ENCODE measurements around the gene IKBKG.

- TF ChIP-seq CTCF (conservative IDR thresholded peaks at IDR 0.05; ENCODE audit: low read depth, low read length): no peak
- TF ChIP-seq EZH2phosphoT487 (IDR thresholded peaks at IDR 0.05; ENCODE audit: borderline replicate concordance, low read length): no peak
- TF ChIP-seq EZH2 (IDR thresholded peaks at IDR 0.05; ENCODE audit: low read length, unreplicated experiment): no peak
Measured at GRCh38 chrX:154502098-154502497, 45.3 kb upstream of the IKBKG start.

Measured in PC-3 (cell line).